Activated CD8-positive, alpha-beta memory T cell treated with anti-CD3 and anti-CD28 coated beads, Interleukin-2, amount 50 U/mL, for 4 hours (primary cell): ENCODE data around the gene CAMTA1.
"Not testable (repeated sequence)": the region's sequence is repeated elsewhere in the genome, so short reads cannot be mapped to it uniquely, and the experiment has no call there.

Experiments used
- DNase-seq: peaks from one replicate; pipeline ENCODE4 v3.0.0-alpha.2; 2020

Gene CAMTA1

GRCh38 chr1:6810146-6810734 lies 25.0 kb downstream of the CAMTA1 start:
- DNase-seq, result not testable (repeated sequence)

- DNase-seq, result no peak
Measured at GRCh38 chr1:6811583-6811982, 26.3 kb downstream of the CAMTA1 start.

GRCh38 chr1:6813165-6813564 lies 27.9 kb downstream of the CAMTA1 start:
- DNase-seq, result no peak

GRCh38 chr1:6815726-6816125 lies 30.5 kb downstream of the CAMTA1 start:
- DNase-seq, result no peak

- DNase-seq, result no peak
Measured at GRCh38 chr1:6819246-6820040, 34.2 kb downstream of the CAMTA1 start.

GRCh38 chr1:6820899-6821298 lies 35.6 kb downstream of the CAMTA1 start:
- no peak for DNase-seq

- no peak for DNase-seq
Measured at GRCh38 chr1:6822530-6823359, 37.5 kb downstream of the CAMTA1 start.

- DNase-seq, result no peak
Measured at GRCh38 chr1:6823793-6824192, 38.5 kb downstream of the CAMTA1 start.

GRCh38 chr1:6824665-6825368 lies 39.6 kb downstream of the CAMTA1 start:
- DNase-seq, result no peak

GRCh38 chr1:6825828-6826227 lies 40.6 kb downstream of the CAMTA1 start:
- DNase-seq, result no peak

- no peak for DNase-seq
Measured at GRCh38 chr1:6827079-6827478, 41.8 kb downstream of the CAMTA1 start.

GRCh38 chr1:6827630-6828165 lies 42.4 kb downstream of the CAMTA1 start:
- DNase-seq, result no peak

- no peak for DNase-seq
Measured at GRCh38 chr1:6831366-6831765, 46.1 kb downstream of the CAMTA1 start.

- DNase-seq, result not testable (repeated sequence)
Measured at GRCh38 chr1:6832006-6832405, 46.8 kb downstream of the CAMTA1 start.

GRCh38 chr1:6832531-6833188 lies 47.4 kb downstream of the CAMTA1 start:
- DNase-seq, result no peak

- no peak for DNase-seq
Measured at GRCh38 chr1:6833804-6834203, 48.5 kb downstream of the CAMTA1 start.

- DNase-seq, result no peak
Measured at GRCh38 chr1:6834366-6834765, 49.1 kb downstream of the CAMTA1 start.

GRCh38 chr1:6835139-6835538 lies 49.9 kb downstream of the CAMTA1 start:
- no peak for DNase-seq

GRCh38 chr1:6842301-6842700 lies 57.0 kb downstream of the CAMTA1 start:
- DNase-seq, result no peak

- DNase-seq, result not testable (repeated sequence)
Measured at GRCh38 chr1:6845786-6846185, 60.5 kb downstream of the CAMTA1 start.

GRCh38 chr1:6848816-6849215 lies 63.6 kb downstream of the CAMTA1 start:
- DNase-seq, result no peak

GRCh38 chr1:6850537-6850936 lies 65.3 kb downstream of the CAMTA1 start:
- no peak for DNase-seq
